Cardiac septum (tissue), 1 donor: Measurements from ENCODE around the gene SCAMP1. TPM values are rescaled to one million over a fixed set of nuclear protein-coding genes. Genes with fewer than 3 reads are reported as not detected.

Experiments used
- DNase-seq: peaks from one replicate; pipeline ENCODE4 v3.0.0-alpha.2; 2020; ENCODE audit warnings: low spot score
- intact Hi-C: fragments of 100-400 bp; cut with DNase I; formaldehyde crosslinking; loops from one replicate; pipeline ENCODE4 v1.14.0; 2022
- total RNA-seq: library from RNA; stranded (reverse); fragmentation: NEBNext Ultra II Directional; extraction: Animal tissue kit (Norgen Biotek cat#: 25700); gene quantifications from one replicate; pipeline ENCODE4 v1.2.1, GENCODE V29; 2021
- donor health status: DM: no; HTN: no; CAD: no.

Gene SCAMP1
- total RNA-seq, 1 donor from 2014 or later = 29.1 TPM

DNA sequence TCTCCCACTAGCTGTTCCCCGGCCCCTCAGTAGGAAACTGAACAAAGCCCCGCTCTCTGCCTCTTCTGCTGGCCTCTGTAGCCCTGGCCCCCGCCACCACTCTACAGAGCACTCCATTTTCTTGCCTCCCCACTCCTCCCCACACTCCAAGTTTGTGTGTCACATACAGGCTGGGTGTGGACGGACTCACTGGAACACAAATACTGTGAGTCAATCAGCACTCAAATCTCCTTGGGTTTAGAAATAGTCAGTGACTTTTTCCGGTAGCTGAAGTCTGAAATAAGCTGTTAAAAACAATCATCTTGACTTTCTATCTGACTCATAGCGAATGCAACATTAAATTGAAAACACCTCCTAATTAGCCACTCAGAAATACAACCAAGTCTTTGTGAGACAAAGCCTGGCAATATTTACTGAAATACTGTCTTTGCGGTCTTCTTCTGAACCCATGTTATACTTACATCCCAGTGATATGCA, 165.7 kb downstream of the SCAMP1 start:
- intact Hi-C loops = loop anchor here (5.0 kb wide), 1 partner anchor 39 kb away; no protein-coding TSS in a partner anchor
- no peak for DNase-seq

DNA sequence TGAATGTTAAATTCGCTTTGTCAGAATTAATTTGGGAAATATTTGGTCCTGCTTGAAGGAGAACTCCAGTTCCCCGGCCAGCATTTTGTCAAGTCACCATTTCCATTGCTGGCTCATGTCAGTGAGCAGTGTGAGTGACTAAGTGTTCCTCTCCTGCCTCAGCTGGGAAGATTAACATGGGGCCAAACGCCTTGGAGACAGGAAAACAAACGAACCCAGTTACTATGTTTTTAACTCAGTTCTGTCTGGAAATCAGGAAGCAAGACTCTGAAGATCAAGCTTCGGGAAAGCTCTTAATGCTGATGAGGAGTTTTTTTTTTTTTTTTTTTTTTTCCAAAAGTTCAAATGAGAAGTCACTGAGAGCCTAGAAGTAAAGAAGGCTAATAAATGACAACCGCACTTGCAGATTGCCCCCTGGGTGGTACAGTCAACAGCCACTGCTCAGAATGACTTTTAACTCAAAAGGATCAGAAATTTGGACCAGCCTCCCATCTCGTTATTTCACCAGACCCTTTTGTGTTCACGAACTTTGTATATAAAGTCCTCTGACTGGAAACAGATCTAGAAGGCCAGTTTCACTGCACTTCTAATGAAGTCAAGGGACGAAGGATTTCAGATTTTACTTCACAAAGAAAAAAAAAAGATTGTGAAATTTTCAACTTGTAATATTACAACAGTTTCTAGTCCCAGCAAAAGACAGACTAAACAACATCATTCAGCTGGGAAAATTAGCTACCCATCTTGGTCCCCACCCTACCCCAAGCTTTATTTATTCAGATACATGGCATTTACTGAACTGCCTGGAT, 166.8 kb downstream of the SCAMP1 start:
- intact Hi-C loops = loop anchor here (5.0 kb wide), 1 partner anchor 40 kb away; no protein-coding TSS in a partner anchor
- DNase-seq = no peak

DNA sequence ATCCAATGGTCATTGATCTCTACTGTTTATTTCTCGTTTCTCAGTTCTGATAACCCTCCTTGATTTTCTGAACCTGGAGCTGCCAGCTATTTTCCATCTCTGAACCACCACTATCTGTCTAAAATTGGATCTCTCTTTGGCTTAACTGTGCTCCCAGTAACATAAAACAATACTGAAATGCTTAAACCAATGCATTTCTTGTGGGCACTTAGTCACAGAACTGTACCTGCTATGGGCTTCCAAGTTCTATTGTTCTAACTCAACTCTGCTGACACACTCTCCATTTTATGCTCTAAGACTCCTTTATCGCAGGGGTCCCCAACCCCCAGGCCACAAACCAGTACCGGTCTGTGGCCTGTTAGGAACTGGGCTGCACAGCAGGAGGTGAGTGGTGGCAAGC, 167.5 kb downstream of the SCAMP1 start:
- intact Hi-C loops = loop anchor here (5.0 kb wide), 1 partner anchor 41 kb away; no protein-coding TSS in a partner anchor
- no peak for DNase-seq

Other genes with a start within 250 kb of the SCAMP1 start
- 23.2 TPM for gene AP3B1, start 65.9 kb upstream of the SCAMP1 start, total RNA-seq